Measurements from ENCODE around the gene UBE2O.
A peak's percentile ranks its signal among the peaks of the same experiment; 100 is the strongest.

UBE2O gene

DNA sequence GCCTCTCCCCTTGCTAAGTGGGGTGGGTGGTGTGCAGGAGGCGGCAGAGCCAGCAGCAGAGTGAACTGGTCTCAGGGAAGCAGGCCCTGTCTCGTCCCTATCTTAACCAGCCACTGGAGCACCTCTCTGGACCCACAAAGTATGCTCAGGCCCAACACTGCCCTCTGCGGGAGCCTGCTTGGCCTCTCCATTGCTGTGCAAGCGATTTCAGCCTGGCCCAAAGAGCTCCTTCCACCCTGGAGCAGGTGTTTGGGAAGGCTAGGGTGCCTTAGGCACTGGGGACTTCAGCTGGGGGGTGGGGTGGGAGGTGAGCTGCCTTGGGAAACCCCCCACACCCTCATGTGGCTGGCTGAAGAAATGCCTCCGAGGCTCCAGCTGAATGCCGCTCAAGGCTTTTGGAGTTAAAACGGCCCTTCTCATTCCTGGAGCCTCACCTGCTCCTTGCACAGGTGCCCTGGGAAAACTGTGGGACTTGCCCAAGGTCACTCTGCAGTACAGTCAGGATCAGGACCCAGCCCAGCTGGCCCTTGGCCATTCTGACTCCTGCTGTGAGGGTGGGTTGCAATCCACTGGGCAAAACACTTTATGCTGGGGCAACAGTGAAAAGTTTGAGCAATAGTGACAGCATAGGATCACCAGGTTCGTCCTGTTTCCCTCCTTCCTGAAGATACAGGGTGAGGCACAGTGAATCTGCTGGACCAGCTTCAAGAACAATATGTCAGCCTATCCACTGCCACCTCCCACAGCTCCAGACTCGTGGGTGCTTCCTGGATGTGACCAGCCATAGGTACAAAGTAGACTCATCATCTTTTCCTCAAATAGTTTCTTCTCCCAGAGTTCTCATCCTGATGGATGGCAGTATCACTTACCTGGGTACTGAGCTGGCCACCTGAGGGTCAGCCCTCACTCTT is 5.9 kb upstream of the UBE2O start:
- Histone ChIP-seq H3K36me3 (ENCODE audit: control insufficient read depth, insufficient read depth, low read length) (no peaks in the 10 kb centered on the region), H3K9ac (no peak overlapping the region), H3K27me3 (ENCODE audit: control insufficient read depth, insufficient read depth, low read length) (no peaks in the 10 kb centered on the region), H3K4me2 (ENCODE audit: low read length) (no peak overlapping the region), H3K79me2 (no peaks in the 10 kb centered on the region), H3K4me1 (no peaks in the 10 kb centered on the region), H3K4me3 (ENCODE audit: low read depth, low read length) (no peak overlapping the region), H2AFZ (no peak overlapping the region), H3K9me3 (ENCODE audit: control insufficient read depth, low read length) (no peaks in the 10 kb centered on the region), H3K27ac (no peak overlapping the region)
- peak; percentile 65 for TF ChIP-seq CTCF (IDR thresholded peaks at IDR 0.05)

DNA sequence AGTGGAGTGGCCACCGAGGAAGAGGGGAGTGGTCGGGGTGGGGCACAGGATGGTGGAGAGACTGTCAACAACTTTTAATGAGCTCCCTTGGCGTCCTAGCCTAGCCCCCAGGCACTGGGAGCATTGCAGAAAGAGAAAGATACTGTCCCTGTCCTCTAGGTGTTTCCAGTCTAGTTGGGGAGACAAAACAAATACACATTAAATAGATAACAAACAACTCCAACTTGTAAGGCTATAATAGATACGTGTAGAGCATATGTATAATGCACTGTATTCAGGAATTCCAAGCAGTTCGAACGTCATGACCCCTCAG is 435 bp upstream of the UBE2O start:
- Histone ChIP-seq H3K27ac (no peak overlapping the region), H2AFZ (peak overlapping the region; percentile 7), H3K4me1 (no peaks in the 10 kb centered on the region), H3K9ac (no peak overlapping the region), H3K4me3 (ENCODE audit: low read depth, low read length) (no peak overlapping the region), H3K27me3 (ENCODE audit: control insufficient read depth, insufficient read depth, low read length) (no peaks in the 10 kb centered on the region), H3K36me3 (ENCODE audit: control insufficient read depth, insufficient read depth, low read length) (no peaks in the 10 kb centered on the region), H3K9me3 (ENCODE audit: control insufficient read depth, low read length) (no peaks in the 10 kb centered on the region), H3K4me2 (ENCODE audit: low read length) (no peak overlapping the region), H3K79me2 (peaks cover 37% of the 10 kb centered on the region)
- no peak for TF ChIP-seq CTCF (IDR thresholded peaks at IDR 0.05)

DNA sequence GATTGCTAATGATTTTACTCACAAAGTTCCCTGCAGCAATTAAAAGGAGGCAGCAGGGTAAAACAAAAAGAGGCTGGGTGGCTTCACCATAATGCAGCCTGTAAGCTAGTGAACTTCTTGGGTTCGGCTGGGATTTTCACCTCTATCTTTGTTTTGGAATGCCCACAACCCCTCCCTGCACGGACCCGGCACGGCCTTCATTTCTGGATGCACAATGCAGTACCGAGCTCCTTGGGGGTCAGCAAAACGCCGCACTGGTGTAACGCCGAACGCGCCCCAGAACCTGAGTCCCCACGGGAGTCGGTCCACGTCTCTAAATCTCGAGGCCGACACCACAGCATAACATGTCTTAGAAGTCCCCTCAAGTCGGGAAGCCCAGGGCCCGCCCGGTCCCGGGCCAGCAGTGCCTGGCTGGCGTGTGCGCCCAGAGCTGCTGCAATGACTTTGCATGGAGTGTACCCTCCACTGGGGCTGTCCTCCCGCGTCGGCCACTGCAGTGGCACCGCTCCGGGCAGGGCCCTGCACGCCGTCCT is 759 bp downstream of the UBE2O start:
- Histone ChIP-seq H3K36me3 (ENCODE audit: control insufficient read depth, insufficient read depth, low read length) (no peaks in the 10 kb centered on the region), H3K9ac (no peak overlapping the region), H3K79me2 (peaks cover 46% of the 10 kb centered on the region), H3K4me3 (ENCODE audit: low read depth, low read length) (peak overlapping the region; percentile 71), H3K27ac (no peak overlapping the region), H3K4me2 (ENCODE audit: low read length) (peak overlapping the region; percentile 77), H2AFZ (no peak overlapping the region), H3K9me3 (ENCODE audit: control insufficient read depth, low read length) (no peaks in the 10 kb centered on the region), H3K4me1 (peaks cover under 1% of the 10 kb centered on the region), H3K27me3 (ENCODE audit: control insufficient read depth, insufficient read depth, low read length) (no peaks in the 10 kb centered on the region)
- TF ChIP-seq CTCF (IDR thresholded peaks at IDR 0.05), result no peak

GRCh38 chr17:76451506-76451905 is 1.4 kb downstream of the UBE2O start:
- peak overlapping the region; percentile 71 for H3K4me3 ChIP-seq (ENCODE audit: low read depth, low read length)
- H3K36me3 ChIP-seq (ENCODE audit: control insufficient read depth, insufficient read depth, low read length), result no peaks in the 10 kb centered on the region
- H3K27me3 ChIP-seq (ENCODE audit: control insufficient read depth, insufficient read depth, low read length), result no peaks in the 10 kb centered on the region
- H2AFZ ChIP-seq, result no peak overlapping the region
- H3K27ac ChIP-seq, result no peak overlapping the region
- TF ChIP-seq CTCF (IDR thresholded peaks at IDR 0.05), result no peak
- H3K9ac ChIP-seq, result no peak overlapping the region
- peaks cover 8% of the 10 kb centered on the region for H3K4me1 ChIP-seq
- peak overlapping the region; percentile 77 for H3K4me2 ChIP-seq (ENCODE audit: low read length)
- peaks cover 52% of the 10 kb centered on the region for H3K79me2 ChIP-seq
- no peaks in the 10 kb centered on the region for H3K9me3 ChIP-seq (ENCODE audit: control insufficient read depth, low read length)
